ENCODE measurements around the gene AGBL1. TPM values are rescaled to one million over a fixed set of nuclear protein-coding genes. Genes with fewer than 3 reads are reported as not detected.

AGBL1 gene
- total RNA-seq, 4 donors from 2014 or later, result 0.40 TPM; not detected in 3

DNA sequence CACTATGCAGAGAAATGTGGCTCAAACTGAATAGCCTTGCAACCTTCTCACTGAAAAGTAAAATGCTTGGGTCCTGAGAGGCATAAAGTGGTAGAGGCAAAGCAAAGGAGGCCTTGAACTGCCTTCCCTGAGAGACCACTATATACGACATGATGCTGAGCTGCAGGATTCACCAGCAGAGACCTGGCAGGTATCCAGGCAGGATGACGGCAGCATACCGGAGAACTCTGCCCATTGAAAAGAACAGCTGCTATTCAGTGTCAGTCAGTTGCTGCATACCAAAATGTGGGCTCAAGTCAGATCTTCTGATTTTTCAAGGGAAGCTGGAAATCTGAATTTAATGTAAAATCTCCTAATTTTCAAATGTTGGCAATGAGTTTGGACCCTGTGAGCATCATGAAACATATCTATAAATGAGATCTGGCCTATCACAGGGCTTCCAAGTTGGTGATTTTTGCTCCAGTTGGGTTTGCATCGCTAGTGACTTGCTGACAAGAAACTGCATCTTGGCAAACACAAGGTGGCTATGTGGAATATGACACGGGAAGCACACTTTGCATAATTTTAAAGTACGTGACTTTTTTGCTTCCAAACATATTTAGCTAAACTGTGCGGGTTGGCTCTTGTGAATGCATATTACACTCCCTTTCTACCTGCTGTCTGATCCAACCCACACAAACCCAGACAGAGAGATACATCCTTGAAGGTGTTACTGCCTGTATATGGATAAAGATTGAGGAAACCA is 529.0 kb downstream of the AGBL1 start:
- no peaks in the 10 kb centered on the region for H3K36me3 ChIP-seq
- H3K9me3 ChIP-seq, result no peaks in the 10 kb centered on the region
- peaks cover 0 to 8% (median 0%) of the 10 kb centered on the region in 4 donors for H3K4me1 ChIP-seq
- H3K4me3 ChIP-seq, result no peak overlapping the region
- no peaks in the 10 kb centered on the region for H3K27me3 ChIP-seq
- DNase-seq, result no peak
- H3K27ac ChIP-seq, result no peak overlapping the region
- TF ChIP-seq POLR2A (IDR thresholded peaks at IDR 0.05), result no peak
- TF ChIP-seq, protein P1, sequence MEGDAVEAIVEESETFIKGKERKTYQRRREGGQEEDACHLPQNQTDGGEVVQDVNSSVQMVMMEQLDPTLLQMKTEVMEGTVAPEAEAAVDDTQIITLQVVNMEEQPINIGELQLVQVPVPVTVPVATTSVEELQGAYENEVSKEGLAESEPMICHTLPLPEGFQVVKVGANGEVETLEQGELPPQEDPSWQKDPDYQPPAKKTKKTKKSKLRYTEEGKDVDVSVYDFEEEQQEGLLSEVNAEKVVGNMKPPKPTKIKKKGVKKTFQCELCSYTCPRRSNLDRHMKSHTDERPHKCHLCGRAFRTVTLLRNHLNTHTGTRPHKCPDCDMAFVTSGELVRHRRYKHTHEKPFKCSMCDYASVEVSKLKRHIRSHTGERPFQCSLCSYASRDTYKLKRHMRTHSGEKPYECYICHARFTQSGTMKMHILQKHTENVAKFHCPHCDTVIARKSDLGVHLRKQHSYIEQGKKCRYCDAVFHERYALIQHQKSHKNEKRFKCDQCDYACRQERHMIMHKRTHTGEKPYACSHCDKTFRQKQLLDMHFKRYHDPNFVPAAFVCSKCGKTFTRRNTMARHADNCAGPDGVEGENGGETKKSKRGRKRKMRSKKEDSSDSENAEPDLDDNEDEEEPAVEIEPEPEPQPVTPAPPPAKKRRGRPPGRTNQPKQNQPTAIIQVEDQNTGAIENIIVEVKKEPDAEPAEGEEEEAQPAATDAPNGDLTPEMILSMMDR (IDR thresholded peaks at IDR 0.05), result no peak

DNA sequence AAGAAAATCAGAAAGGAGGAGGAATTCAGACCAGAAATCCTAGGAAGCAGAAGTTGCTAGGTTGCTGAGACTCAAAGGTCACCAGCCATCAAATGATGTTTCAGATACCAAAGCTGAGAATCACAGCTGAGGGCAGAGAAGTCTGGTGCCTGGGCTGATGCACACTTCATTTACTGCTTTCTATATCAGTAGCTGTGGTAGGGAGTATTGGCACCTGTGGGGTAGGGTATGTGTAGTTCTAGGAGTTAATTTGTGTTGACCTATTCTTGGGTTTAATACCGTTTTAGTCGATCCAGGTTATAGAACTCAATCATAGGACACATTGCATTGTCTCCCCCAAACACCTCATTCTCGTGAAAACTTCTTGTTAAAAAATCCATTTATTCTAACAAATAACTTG is 529.6 kb downstream of the AGBL1 start:
- Histone ChIP-seq H3K4me3 (no peak overlapping the region), H3K27ac (no peak overlapping the region), H3K4me1 (peaks cover 0 to 8% (median 0%) of the 10 kb centered on the region in 4 donors), H3K36me3 (no peaks in the 10 kb centered on the region), H3K9me3 (no peaks in the 10 kb centered on the region), H3K27me3 (no peaks in the 10 kb centered on the region)
- TF ChIP-seq, protein P1 (IDR thresholded peaks at IDR 0.05), result no peak
- TF ChIP-seq POLR2A (IDR thresholded peaks at IDR 0.05), result no peak
- no peak for DNase-seq

DNA sequence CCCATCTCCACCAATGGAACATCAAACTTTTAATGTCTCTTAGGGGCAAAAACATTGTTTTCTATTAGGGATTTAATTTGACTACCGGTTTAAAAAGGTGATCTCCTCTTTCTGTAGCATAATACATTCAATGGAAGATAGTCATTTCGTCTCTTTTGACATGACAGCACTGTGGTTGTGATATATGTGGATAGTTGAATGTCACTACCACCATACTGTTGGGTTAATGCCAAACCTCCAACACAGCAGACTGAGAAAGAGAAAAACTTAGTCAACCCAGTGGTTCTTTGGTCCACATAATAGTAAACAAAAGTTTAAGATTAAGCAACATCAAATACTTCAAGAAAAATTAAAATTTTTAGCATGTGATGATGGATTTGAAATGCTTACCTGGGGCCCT is 530.4 kb downstream of the AGBL1 start:
- Histone ChIP-seq H3K27me3 (no peaks in the 10 kb centered on the region), H3K36me3 (no peaks in the 10 kb centered on the region), H3K4me3 (no peak overlapping the region), H3K9me3 (no peaks in the 10 kb centered on the region), H3K4me1 (peaks cover 0 to 12% (median 0%) of the 10 kb centered on the region in 4 donors), H3K27ac (no peak overlapping the region)
- TF ChIP-seq, protein P1 (IDR thresholded peaks at IDR 0.05), result no peak
- no peak for TF ChIP-seq POLR2A (IDR thresholded peaks at IDR 0.05)
- DNase-seq, result no peak

DNA sequence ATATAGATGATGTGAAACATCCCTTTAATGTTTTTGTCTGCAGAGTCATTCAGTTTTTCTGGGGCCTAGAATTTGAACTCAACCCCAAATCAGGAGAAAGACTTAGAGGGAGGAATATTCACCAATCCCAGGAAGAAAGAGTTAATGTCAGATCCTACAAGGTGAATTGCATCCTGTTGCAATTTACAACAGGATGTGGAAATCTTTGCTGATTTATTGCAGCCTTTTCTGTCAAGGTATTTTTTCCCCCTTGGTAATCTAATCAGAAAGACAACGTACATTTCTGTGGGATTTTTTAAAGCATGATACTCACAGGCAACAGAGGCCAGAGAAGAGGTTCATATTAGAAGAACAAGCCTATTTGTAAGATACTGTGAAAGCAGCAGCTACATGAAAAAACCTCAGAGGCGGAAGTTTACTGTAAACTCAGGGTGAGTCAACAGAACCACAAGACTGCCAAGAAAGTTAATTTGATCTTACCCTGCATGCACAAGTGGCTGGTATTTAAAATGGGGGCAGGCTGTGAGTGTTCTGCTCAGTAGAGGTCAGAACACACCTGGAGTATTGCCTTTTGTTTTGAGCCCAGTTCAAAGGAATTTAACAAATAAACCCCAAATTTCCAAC is 531.9 kb downstream of the AGBL1 start:
- peak in 1 of 3 donors; percentile 55 for DNase-seq
- Histone ChIP-seq H3K4me3 (no peak overlapping the region), H3K9me3 (no peaks in the 10 kb centered on the region), H3K27ac (peak overlapping the region in 2 of 4 donors; percentile 29 to 64), H3K27me3 (no peaks in the 10 kb centered on the region), H3K36me3 (no peaks in the 10 kb centered on the region), H3K4me1 (peaks cover 0 to 15% (median 0%) of the 10 kb centered on the region in 4 donors)
- TF ChIP-seq, protein P1 (IDR thresholded peaks at IDR 0.05), result no peak
- TF ChIP-seq POLR2A (IDR thresholded peaks at IDR 0.05), result no peak

DNA sequence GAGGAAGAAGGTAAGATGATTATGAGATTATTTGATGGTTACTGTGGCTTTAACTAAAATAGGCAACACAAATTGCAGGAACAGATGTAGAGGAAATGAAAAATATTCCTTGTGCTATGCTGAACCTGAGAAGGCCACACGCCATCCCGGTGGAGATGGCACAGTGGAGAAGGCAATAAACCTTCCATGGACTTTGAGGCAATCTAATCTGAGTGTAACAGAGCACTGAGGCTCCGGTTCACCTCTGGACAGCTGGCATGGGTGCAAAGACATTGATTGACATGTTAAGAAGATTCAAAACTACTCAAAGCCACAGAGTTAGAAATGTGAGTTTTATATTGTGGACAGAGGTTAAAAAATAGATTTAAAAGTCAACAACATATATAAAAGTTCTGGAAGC is 535.7 kb downstream of the AGBL1 start:
- no peak for TF ChIP-seq POLR2A (IDR thresholded peaks at IDR 0.05)
- Histone ChIP-seq H3K27ac (peak overlapping the region in 2 of 4 donors; percentile 33 to 51), H3K4me1 (peaks cover 0 to 21% (median 1%) of the 10 kb centered on the region in 4 donors), H3K36me3 (no peaks in the 10 kb centered on the region), H3K9me3 (no peaks in the 10 kb centered on the region), H3K4me3 (no peak overlapping the region), H3K27me3 (no peaks in the 10 kb centered on the region)
- peak in 2 of 3 donors; percentile 54 to 66 for DNase-seq

DNA sequence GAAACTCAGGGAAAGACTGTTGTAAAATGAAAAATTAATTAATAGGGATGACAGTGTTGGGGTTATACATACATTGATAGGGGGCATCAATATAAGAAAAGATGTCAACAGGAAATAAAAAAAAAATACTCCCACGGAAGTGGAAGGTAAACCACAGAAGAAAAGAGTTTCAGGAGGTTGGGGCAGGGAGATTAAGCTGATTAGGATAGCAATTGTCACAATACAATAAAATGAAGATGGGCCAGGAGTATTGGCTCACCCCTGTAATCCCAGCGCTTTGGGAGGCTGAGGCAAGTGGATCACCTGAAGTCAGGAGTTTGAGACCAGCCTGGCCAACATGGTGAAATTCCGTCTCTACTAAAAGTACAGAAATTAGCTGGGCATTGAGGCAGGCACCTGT is 536.1 kb downstream of the AGBL1 start:
- no peaks in the 10 kb centered on the region for H3K27me3 ChIP-seq
- no peaks in the 10 kb centered on the region for H3K36me3 ChIP-seq
- DNase-seq, result no peak
- H3K4me3 ChIP-seq, result no peak overlapping the region
- H3K27ac ChIP-seq, result no peak overlapping the region
- H3K9me3 ChIP-seq, result no peaks in the 10 kb centered on the region
- H3K4me1 ChIP-seq, result peaks cover 0 to 21% (median 1%) of the 10 kb centered on the region in 4 donors
- TF ChIP-seq POLR2A (IDR thresholded peaks at IDR 0.05), result no peak
- TF ChIP-seq, protein P1 (IDR thresholded peaks at IDR 0.05), result no peak

All from Peyer's patch (tissue), 4 donors.